ENCODE data around the gene SULT4A1.

GRCh38 chr22:43828998-43829782, 33.1 kb downstream of the SULT4A1 start:
- TF ChIP-seq CTCF (IDR thresholded peaks at IDR 0.05; ENCODE audit: borderline replicate concordance, extremely low read depth, low read length, poor library complexity, severe bottlenecking) (no peak), EZH2 (IDR thresholded peaks at IDR 0.05; ENCODE audit: borderline replicate concordance, low read depth, low read length, severe bottlenecking) (no peak)

Measured in DND-41 (cell line).